IPS-18a (cell line): ENCODE measurements around the gene CMC4.

ENCODE experiments used
- H3K27ac ChIP-seq: one replicate; pipeline ENCODE4 v1.5.1; 2013; ENCODE audit warnings: low read length
- H3K27me3 ChIP-seq: one replicate; pipeline ENCODE4 v1.6.1; 2013; ENCODE audit warnings: mild to moderate bottlenecking, low read length; ENCODE audit not compliant: control insufficient read depth, insufficient read depth
- H3K36me3 ChIP-seq: one replicate; pipeline ENCODE4 v1.6.1; 2013; ENCODE audit warnings: low read depth, low read length; ENCODE audit not compliant: control insufficient read depth
- H3K4me1 ChIP-seq: one replicate; pipeline ENCODE4 v1.6.1; 2013; ENCODE audit warnings: low read depth, low read length; ENCODE audit not compliant: control insufficient read depth
- H3K4me3 ChIP-seq: one replicate; pipeline ENCODE4 v1.5.1; 2013; ENCODE audit warnings: low read length
- H3K9ac ChIP-seq: one replicate; pipeline ENCODE4 v1.6.1; 2013; ENCODE audit warnings: mild to moderate bottlenecking, low read length, moderate library complexity
- H3K9me3 ChIP-seq: one replicate; pipeline ENCODE4 v1.6.1; 2013; ENCODE audit warnings: low read depth, low read length; ENCODE audit not compliant: control insufficient read depth

Gene CMC4

GRCh38 chrX:155052738-155053498 is 18.0 kb downstream of the CMC4 start:
- H3K9ac ChIP-seq = no peak overlapping the region
- no peaks in the 10 kb centered on the region for H3K27me3 ChIP-seq
- H3K36me3 ChIP-seq = peaks cover 3% of the 10 kb centered on the region
- H3K9me3 ChIP-seq = peaks cover 29% of the 10 kb centered on the region
- H3K4me1 ChIP-seq = no peaks in the 10 kb centered on the region
- no peak overlapping the region for H3K4me3 ChIP-seq
- no peak overlapping the region for H3K27ac ChIP-seq

- H3K4me3 ChIP-seq = no peak overlapping the region
- H3K9me3 ChIP-seq = peaks cover 32% of the 10 kb centered on the region
- H3K27ac ChIP-seq = no peak overlapping the region
- no peak overlapping the region for H3K9ac ChIP-seq
- no peaks in the 10 kb centered on the region for H3K27me3 ChIP-seq
- no peaks in the 10 kb centered on the region for H3K4me1 ChIP-seq
- no peaks in the 10 kb centered on the region for H3K36me3 ChIP-seq
Observed at GRCh38 chrX:155048977-155049619, 21.8 kb downstream of the CMC4 start.

DNA sequence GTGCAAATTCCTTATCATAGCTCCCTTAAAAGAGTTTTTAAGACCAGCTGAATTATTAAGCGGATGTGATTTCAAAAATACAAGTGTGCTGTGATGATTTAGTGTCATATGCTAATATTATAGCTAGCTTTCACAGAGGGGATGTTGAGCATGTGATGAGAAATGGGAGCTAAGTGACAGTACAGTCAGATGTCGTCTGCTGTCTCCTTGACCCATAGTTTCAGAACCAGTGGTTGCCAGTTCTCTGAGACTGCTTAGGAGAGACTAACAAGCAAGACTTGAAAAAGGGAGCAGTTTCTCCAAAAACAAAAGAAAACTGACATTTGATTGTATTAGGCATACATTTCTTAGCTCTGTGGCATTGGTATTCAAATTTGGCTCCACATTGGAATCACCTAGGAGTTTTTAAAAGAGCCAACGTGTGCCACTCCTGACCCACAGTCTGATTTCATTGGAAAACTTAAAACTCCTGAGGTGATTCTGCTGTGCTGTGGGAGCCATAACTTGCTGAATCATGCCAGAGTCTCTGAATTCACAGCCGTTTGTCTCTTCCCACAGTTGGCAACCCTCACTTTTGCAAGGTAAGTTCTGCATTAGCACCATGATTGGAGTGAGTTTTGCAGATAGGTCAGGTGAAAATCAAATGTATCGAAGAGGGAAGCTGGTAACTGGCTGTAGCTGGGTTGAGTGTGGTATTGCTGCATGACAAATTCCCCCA is 24.0 kb downstream of the CMC4 start:
- Histone ChIP-seq H3K4me3 (no peak overlapping the region), H3K27ac (no peak overlapping the region), H3K4me1 (no peaks in the 10 kb centered on the region), H3K27me3 (no peaks in the 10 kb centered on the region), H3K9ac (no peak overlapping the region), H3K36me3 (no peaks in the 10 kb centered on the region), H3K9me3 (peaks cover 44% of the 10 kb centered on the region)

DNA sequence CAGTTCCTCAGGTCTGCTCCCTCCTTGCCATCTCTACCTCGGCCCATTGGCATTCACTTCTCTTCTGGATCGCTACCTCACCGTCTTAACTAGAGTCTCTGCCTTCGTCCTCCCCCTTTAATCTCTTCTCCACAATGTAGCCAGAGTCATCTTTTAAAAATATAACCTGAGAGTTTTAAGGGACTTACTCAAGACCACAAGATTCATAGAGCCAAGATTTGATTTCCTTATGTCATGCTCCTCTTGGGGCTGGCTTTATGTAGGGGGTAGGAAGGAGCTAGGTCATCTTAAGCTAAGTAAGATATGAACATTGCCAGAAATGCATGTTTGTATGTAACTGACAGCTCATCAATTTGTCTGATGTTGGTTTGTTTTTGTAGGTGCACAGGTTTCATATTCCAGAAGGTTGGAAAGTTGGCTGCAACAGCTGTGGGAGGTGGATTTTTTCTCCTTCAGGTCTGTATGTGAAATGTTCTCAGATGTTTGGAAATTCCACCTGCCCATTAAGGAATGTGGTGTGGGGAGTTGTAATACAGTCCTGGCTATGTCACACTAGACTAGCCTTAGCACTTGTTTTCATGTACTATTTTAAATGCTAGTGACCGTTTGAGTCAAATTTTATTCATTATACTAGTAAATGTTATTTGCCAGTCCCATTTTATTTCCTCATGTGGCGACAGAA is 24.7 kb downstream of the CMC4 start:
- Histone ChIP-seq H3K27me3 (no peaks in the 10 kb centered on the region), H3K27ac (no peak overlapping the region), H3K4me3 (no peak overlapping the region), H3K36me3 (no peaks in the 10 kb centered on the region), H3K4me1 (no peaks in the 10 kb centered on the region), H3K9ac (no peak overlapping the region), H3K9me3 (peaks cover 40% of the 10 kb centered on the region)

DNA sequence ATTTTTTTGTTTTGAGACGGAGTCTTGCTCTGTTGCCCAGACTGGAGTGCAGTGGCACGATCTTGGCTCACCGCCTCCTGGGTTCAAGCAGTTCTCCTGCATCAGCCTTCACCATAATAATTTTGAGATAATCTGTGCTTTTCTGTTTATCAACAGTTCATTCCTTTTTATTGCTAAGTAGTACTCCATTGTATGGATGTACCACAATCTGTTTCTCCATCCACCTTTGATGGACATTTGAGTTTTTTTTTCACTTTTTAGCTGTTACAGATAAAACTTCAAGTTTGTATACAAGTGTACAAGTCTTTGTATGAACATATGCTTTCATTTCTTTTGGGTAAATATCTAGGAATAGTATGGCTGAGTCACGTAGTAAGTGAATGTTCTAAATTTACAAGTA is 35.2 kb downstream of the CMC4 start:
- Histone ChIP-seq H3K9me3 (peaks cover 37% of the 10 kb centered on the region), H3K27ac (no peak overlapping the region), H3K27me3 (no peaks in the 10 kb centered on the region), H3K36me3 (peaks cover 9% of the 10 kb centered on the region), H3K4me1 (no peaks in the 10 kb centered on the region), H3K4me3 (no peak overlapping the region), H3K9ac (no peak overlapping the region)

- no peak overlapping the region for H3K27ac ChIP-seq
- H3K4me3 ChIP-seq = no peak overlapping the region
- H3K36me3 ChIP-seq = peaks cover 9% of the 10 kb centered on the region
- H3K9ac ChIP-seq = no peak overlapping the region
- no peaks in the 10 kb centered on the region for H3K27me3 ChIP-seq
- peaks cover 35% of the 10 kb centered on the region for H3K9me3 ChIP-seq
- no peaks in the 10 kb centered on the region for H3K4me1 ChIP-seq
Observed at GRCh38 chrX:155031657-155032056, 39.3 kb downstream of the CMC4 start.

GRCh38 chrX:155028877-155029291 is 42.1 kb downstream of the CMC4 start:
- no peaks in the 10 kb centered on the region for H3K27me3 ChIP-seq
- H3K36me3 ChIP-seq = peaks cover 5% of the 10 kb centered on the region
- no peak overlapping the region for H3K27ac ChIP-seq
- no peaks in the 10 kb centered on the region for H3K4me1 ChIP-seq
- peaks cover 11% of the 10 kb centered on the region for H3K9me3 ChIP-seq
- no peak overlapping the region for H3K9ac ChIP-seq
- H3K4me3 ChIP-seq = no peak overlapping the region

- H3K4me1 ChIP-seq = no peaks in the 10 kb centered on the region
- H3K36me3 ChIP-seq = no peaks in the 10 kb centered on the region
- peaks cover 7% of the 10 kb centered on the region for H3K9me3 ChIP-seq
- H3K9ac ChIP-seq = peak overlapping the region; percentile 94
- H3K27me3 ChIP-seq = no peaks in the 10 kb centered on the region
- peak overlapping the region; percentile 90 for H3K4me3 ChIP-seq
- H3K27ac ChIP-seq = no peak overlapping the region
Observed at GRCh38 chrX:155028129-155028528, 42.8 kb downstream of the CMC4 start.

DNA sequence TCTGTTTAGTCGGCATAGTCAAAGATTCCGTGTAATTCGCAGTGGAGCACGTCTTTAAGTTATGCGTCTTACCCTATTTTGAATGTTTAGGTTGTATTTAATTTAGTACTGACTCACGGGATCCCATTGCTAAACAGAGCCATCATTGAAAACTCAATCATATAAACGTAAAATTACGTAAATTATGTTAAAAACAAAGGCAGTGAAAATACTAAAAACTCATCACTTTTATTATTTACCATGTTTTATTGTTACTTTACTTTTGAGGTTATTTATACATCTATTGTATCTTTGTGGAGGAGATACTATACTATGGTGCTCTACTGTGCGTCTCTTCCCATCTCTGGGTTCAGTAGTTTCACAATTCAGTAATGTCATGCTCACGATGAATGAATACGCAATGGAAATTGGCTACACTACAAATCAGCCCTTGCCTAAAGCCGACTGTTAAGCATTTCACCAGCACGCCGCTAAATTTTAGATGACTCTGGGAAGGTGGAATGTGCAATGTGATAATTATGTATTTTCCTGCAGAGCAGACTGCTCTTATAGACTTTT is 43.3 kb downstream of the CMC4 start:
- Histone ChIP-seq H3K27ac (peak overlapping the region; percentile 75), H3K27me3 (no peaks in the 10 kb centered on the region), H3K4me1 (no peaks in the 10 kb centered on the region), H3K9me3 (peaks cover 7% of the 10 kb centered on the region), H3K4me3 (peak overlapping the region; percentile 90), H3K9ac (peak overlapping the region; percentile 94), H3K36me3 (no peaks in the 10 kb centered on the region)

- Histone ChIP-seq H3K27me3 (no peaks in the 10 kb centered on the region), H3K27ac (peak within 1 kb of the TSS; percentile 75), H3K4me3 (peak within 1 kb of the TSS; percentile 90), H3K9ac (peak within 1 kb of the TSS; percentile 94), H3K36me3 (no peaks in the 10 kb centered on the region), H3K4me1 (no peaks in the 10 kb centered on the region), H3K9me3 (peaks cover 7% of the 10 kb centered on the region)
Observed at GRCh38 chrX:155026727-155027508, 44.0 kb downstream of the CMC4 start, which contains the start of gene FUNDC2. Gene FUNDC2 (plus strand): TSS chrX:155026844. CDS start chrX:155026939, 95 bp downstream.
